Thyroid gland (tissue), 4 donors: ENCODE results near the gene FOXO6. TPM values are rescaled to one million over a fixed set of nuclear protein-coding genes. Genes with fewer than 3 reads are reported as not detected.

ENCODE experiments used
- DNase-seq, 2 donors: peaks; one replicate each; pipeline ENCODE4 v3.0.0-alpha.2; 2019
- H3K27ac ChIP-seq, 3 donors: fragments of 200-600 bp; sonication (generic); 1 replicate in 2 of 3; 2 replicates in 1 of 3; pipeline ENCODE4 v1.5.1; 2016 to 2019; ENCODE audit warnings: mild to moderate bottlenecking in 1 of 3, moderate library complexity in 1 of 3
- H3K27me3 ChIP-seq: fragments of 200-600 bp; sonication (generic); one replicate; pipeline ENCODE4 v1.5.1; 2019
- H3K36me3 ChIP-seq, 2 donors: fragments of 200-600 bp; sonication (generic); one replicate each; pipeline ENCODE4 v1.5.1; 2016 to 2019
- H3K4me1 ChIP-seq, 2 donors: fragments of 200-600 bp; sonication (generic); one replicate each; pipeline ENCODE4 v1.5.1; 2017 to 2019
- H3K4me3 ChIP-seq, 3 donors: fragments of 200-600 bp; sonication (generic); replicated peaks in 1 of 3; 1 replicate in 2 of 3; 2 replicates in 1 of 3; pipeline ENCODE4 v1.5.1; 2016; ENCODE audit warnings: mild to moderate bottlenecking in 1 of 3
- H3K9me3 ChIP-seq: fragments of 200-600 bp; sonication (generic); one replicate; pipeline ENCODE4 v1.5.1; 2017
- POLR2A ChIP-seq, 2 donors: fragments of 450-650 bp; IDR thresholded peaks; one replicate each; pipeline ENCODE4 v1.6.1; 2017; ENCODE audit warnings: antibody characterized with exemption in 2 of 2, mild to moderate bottlenecking in 2 of 2, moderate library complexity in 1 of 2
- WGBS, 2 donors: methylation state at CpG; one replicate each; pipeline ENCODE4 v1.1.5; 2017; 5-methylcytosine and 5-hydroxymethylcytosine counted together
- intact Hi-C: fragments of 100-400 bp; cut with DNase I; formaldehyde crosslinking; loops from one replicate; pipeline ENCODE4 v1.15.1; 2023
- total RNA-seq, 4 donors: library from RNA; depleted of rRNA; stranded (reverse); fragments of >200 nt; gene quantifications; one replicate each; pipeline ENCODE4 v1.2.3, GENCODE V29; 2016
- TF ChIP-seq, protein P1 (sequence below), 6 experiments: fragments of 200-600 bp in 3 of 6; fragments of 450-650 bp in 3 of 6; sonication (generic) in 3 of 6; IDR thresholded peaks; one replicate each; pipeline ENCODE4 v1.5.1; 2016 to 2019; ENCODE audit warnings: antibody characterized with exemption in 6 of 6, mild to moderate bottlenecking in 2 of 6, inconsistent platforms in 1 of 6, moderate library complexity in 1 of 6

The FOXO6 gene
- total RNA-seq, 4 donors from 2014 or later, result 1.1 to 4.2 (median 2.6) TPM

DNA sequence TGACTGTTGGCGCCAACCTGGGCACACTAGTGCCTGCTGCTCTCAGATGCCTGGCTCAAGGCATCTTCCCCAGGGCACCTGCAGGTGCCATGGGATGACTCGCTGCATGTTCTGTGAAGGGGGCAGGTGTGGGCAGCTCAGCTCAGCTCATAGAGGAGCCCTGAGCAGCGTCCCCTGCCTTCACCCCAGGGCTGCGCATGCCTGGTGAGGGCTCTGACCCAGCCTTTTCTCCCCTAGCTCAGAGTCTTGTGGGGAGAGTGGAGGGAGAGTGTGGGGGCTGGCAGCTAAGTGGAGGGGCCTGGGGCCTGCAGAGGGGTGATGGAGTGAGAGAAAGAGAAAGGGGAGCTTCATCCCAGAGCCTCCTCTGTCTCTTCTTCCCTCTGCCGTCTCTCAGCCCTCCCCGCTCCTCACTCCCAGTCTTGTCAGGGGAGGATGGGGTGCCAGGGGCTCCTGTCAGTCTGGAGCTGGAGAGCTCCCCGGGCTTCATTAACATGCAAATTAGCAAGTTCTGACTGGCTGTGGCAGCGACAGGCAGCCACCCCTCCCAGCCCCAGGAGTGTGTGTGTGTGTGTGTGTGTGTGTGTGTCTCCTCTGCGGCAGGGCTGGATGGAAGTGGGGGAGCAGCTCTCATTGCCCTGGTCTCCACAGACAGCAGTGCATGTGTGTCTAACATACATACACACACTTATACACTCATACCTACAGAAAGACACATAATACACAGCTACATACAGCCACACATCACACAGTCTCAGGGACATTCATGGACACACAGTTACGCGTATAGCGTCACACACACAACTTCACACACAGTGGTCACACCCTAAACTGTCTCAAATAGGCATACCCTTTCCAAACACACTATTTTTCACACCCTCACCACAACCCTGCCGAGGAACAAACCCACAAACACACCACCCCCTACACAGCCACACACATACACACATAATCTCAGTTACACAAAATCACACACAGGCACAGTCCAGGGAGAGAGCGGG, 34.0 kb downstream of the FOXO6 start:
- no peaks in the 10 kb centered on the region for H3K27me3 ChIP-seq

DNA sequence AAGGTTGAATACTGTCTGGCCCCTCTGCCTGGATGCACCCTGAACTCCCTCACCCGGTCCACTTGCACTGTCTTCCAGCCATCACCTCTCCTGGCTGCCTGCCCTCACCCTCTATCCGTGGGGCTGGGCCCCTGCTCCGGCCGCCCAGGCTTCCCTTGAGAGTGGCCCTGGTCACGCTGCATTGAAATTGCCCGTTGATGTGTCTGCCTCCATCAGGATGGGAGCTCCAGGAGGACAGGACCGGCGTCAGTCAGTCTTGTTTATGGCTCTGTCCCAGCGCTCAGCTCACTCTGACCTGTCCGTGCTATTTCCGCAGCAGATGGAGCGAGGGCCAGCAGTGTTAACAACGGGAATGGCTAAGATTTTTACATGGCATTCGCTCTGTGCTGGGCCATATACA, 34.9 kb downstream of the FOXO6 start:
- H3K27me3 ChIP-seq, result no peaks in the 10 kb centered on the region
- peak in 1 of 2 donors; percentile 14 for DNase-seq
- intact Hi-C loops, result no loop called here
- H3K27ac ChIP-seq, result no peak overlapping the region
- H3K36me3 ChIP-seq, result no peaks in the 10 kb centered on the region
- no peak overlapping the region for H3K4me3 ChIP-seq
- WGBS, 2 donors, result 32% methylated on average over 14 of the region's 14 CpGs
- TF ChIP-seq, protein P1, sequence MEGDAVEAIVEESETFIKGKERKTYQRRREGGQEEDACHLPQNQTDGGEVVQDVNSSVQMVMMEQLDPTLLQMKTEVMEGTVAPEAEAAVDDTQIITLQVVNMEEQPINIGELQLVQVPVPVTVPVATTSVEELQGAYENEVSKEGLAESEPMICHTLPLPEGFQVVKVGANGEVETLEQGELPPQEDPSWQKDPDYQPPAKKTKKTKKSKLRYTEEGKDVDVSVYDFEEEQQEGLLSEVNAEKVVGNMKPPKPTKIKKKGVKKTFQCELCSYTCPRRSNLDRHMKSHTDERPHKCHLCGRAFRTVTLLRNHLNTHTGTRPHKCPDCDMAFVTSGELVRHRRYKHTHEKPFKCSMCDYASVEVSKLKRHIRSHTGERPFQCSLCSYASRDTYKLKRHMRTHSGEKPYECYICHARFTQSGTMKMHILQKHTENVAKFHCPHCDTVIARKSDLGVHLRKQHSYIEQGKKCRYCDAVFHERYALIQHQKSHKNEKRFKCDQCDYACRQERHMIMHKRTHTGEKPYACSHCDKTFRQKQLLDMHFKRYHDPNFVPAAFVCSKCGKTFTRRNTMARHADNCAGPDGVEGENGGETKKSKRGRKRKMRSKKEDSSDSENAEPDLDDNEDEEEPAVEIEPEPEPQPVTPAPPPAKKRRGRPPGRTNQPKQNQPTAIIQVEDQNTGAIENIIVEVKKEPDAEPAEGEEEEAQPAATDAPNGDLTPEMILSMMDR (IDR thresholded peaks at IDR 0.05), result no peak
- no peak for TF ChIP-seq POLR2A (IDR thresholded peaks at IDR 0.05)
- H3K4me1 ChIP-seq, result no peaks in the 10 kb centered on the region
- no peaks in the 10 kb centered on the region for H3K9me3 ChIP-seq

More for the DNA sequence above, 34.0 kb downstream of the FOXO6 start:
- H3K27ac ChIP-seq, result no peak overlapping the region
- no peak for DNase-seq
- H3K36me3 ChIP-seq, result no peaks in the 10 kb centered on the region
- intact Hi-C loops, result no loop called here
- no peak overlapping the region for H3K4me3 ChIP-seq
- TF ChIP-seq, protein P1 (IDR thresholded peaks at IDR 0.05), result no peak
- no peak for TF ChIP-seq POLR2A (IDR thresholded peaks at IDR 0.05)
- no peaks in the 10 kb centered on the region for H3K9me3 ChIP-seq
- WGBS, 2 donors, result 70 to 77% methylated on average over 11 to 14 of the region's 14 CpGs
- no peaks in the 10 kb centered on the region for H3K4me1 ChIP-seq

DNA sequence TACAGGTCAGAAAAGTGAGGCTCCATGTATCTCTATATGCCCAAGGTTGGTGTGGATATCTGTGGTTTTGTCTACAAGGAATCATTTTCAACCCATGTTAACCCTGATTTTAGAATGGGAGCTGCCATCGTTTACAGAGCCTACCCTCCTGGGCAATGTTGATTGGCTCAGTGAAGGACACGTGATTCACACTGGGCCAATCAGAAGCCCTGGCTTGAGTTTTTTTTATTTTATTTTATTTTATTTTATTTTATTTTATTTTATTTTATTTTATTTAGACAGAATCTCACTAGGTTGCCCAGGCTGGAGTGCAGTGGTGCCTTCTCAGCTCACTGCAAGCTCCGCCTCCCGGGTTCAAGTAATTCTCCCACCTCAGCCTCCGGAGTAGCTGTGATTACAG, 35.8 kb downstream of the FOXO6 start:
- TF ChIP-seq, protein P1 (IDR thresholded peaks at IDR 0.05), result no peak
- no peak for TF ChIP-seq POLR2A (IDR thresholded peaks at IDR 0.05)
- Histone ChIP-seq H3K36me3 (no peaks in the 10 kb centered on the region), H3K4me3 (no peak overlapping the region), H3K4me1 (no peaks in the 10 kb centered on the region), H3K27me3 (no peaks in the 10 kb centered on the region), H3K9me3 (no peaks in the 10 kb centered on the region), H3K27ac (no peak overlapping the region)
- 76 to 81% methylated on average over 5 of the region's 5 CpGs for WGBS, 2 donors
- no peak for DNase-seq
- intact Hi-C loops, result no loop called here

DNA sequence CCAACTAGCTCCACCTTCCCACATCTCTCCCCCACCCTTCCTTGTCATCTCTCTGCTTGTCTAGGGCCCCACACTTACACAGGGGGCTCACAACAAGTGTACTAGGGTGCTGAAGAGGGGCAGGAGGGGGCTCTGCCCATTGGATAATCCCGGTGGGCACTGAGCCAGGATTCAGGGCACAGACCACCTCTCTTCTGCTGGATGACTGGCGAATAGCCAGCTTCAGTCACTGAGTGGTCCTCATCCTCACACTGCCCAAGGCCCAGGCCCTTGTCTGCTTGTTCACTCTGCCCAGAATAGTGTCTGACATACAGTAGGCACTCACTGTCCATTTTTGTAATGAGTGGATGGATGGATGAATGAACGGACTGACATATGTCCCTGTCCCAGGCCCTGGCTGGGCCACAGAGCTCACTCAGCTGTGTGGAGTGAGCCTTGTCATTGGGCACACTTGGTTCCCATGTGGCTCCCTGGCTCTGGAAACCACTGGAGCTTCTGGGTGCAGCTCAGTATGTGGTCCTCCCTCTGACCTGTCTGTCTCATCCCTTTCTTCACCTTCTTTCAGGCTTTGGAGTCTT, 36.6 kb downstream of the FOXO6 start:
- no peak for DNase-seq
- Histone ChIP-seq H3K9me3 (no peaks in the 10 kb centered on the region), H3K27me3 (no peaks in the 10 kb centered on the region), H3K36me3 (no peaks in the 10 kb centered on the region), H3K4me1 (no peaks in the 10 kb centered on the region), H3K4me3 (no peak overlapping the region), H3K27ac (no peak overlapping the region)
- TF ChIP-seq POLR2A (IDR thresholded peaks at IDR 0.05), result no peak
- TF ChIP-seq, protein P1 (IDR thresholded peaks at IDR 0.05), result no peak
- WGBS, 2 donors, result 62 to 73% methylated on average over 3 of the region's 3 CpGs
- intact Hi-C loops, result no loop called here
